T-helper 2 cell (primary cell): ENCODE results near the gene MRPL38.

Experiments used
- DNase-seq, 5 experiments: peaks; one replicate each; pipeline versions ENCODE4 v3.0.0 to v3.0.0-alpha.2; 2012 to 2022
- total RNA-seq, 2 donors: gene quantifications; one replicate each; lab custom pipeline; 2026; lab: John Stamatoyannopoulos, UW

The MRPL38 gene
- 8.4 to 10.0 reads per million in 2 donors for total RNA-seq

DNA sequence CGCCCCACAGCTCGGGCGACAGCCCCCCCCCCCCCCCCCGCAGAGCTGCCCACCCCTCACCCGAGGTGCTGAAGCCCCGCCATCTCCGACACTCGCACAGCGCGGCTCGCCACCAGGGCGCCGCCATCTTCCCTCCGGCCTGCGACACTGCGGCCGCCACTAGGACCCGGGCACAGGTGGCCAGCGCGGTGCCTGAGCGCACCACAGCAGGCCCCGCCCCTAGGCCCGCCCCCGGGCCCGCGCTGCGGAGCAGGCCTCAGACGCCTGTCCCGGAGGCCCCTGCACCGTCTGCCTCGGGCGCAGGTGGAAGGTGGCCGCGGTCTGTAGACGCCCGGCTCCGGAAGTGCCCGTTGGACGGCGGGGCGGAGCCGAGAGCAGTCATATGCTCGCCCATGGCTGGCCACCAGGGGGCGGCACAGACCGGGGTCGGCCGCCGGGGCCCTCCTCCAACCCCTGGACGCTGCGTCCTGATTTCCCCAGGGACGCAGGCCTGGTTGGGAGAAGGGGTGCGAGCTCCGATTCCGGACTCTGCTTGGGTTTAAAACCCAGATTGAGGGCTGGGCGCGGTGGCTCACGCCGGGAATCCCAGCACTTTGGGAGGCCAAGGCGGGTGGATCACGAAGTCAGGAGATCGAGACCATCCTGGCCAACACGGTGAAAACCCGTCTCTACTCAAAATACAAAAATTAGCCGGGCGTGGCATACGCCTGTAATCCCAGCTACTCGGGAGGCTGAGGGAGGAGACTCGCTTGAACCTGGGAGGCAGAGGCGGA, at the start of gene MRPL38:
MRPL38 (minus strand) TSS at position 136 of the 773 bp plus-strand sequence; CDS start at position 127, 9 bp downstream.
- peak; percentile 82 to 98 (median 93) for DNase-seq

GRCh38 chr17:75950855-75951554, 46.3 kb upstream of the MRPL38 start:
- peak in 1 of 5 experiments; percentile 77 for DNase-seq

GRCh38 chr17:75950421-75950820, 45.7 kb upstream of the MRPL38 start:
- no peak for DNase-seq

GRCh38 chr17:75945211-75945610, 40.5 kb upstream of the MRPL38 start:
- no peak for DNase-seq

DNA sequence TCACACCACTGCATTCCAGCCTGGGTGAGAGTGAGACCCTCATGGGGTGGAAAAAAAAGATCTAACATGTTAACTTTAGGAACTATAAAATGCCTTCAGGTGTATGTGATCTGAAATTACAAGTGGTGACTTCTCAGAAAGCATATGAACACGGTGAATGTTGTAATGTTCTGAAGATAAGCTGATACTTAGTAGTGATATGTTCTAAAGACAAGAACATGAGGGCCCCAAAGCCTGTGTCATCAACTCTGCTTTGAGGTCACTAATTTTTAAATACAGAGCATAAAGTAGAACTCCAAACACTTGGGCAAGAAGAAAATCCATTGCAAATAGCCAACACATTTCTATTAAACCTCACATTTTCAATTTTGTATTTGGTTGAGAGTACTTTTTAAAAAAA, 38.8 kb upstream of the MRPL38 start:
- DNase-seq = no peak

DNA sequence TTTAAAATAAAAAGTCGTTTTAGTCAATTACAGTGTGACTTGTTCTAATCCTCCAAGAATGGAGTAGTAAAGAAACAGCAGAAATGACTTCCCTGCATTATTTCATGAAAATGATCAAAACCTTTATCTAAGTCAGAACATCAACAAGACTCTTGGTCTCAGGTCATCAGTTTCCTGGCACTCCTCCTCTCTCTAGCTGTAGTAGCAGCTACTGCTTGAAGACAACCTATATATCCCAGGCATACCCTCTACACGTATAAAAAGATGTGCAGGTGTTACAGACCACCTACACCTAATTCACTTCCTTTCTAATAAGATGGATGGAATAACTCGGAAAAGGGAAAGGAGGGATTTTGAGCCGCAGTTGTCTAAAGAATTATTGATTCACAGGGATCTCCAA, 37.8 kb upstream of the MRPL38 start:
- no peak for DNase-seq

GRCh38 chr17:75941442-75941819, 36.7 kb upstream of the MRPL38 start:
- DNase-seq = no peak

DNA sequence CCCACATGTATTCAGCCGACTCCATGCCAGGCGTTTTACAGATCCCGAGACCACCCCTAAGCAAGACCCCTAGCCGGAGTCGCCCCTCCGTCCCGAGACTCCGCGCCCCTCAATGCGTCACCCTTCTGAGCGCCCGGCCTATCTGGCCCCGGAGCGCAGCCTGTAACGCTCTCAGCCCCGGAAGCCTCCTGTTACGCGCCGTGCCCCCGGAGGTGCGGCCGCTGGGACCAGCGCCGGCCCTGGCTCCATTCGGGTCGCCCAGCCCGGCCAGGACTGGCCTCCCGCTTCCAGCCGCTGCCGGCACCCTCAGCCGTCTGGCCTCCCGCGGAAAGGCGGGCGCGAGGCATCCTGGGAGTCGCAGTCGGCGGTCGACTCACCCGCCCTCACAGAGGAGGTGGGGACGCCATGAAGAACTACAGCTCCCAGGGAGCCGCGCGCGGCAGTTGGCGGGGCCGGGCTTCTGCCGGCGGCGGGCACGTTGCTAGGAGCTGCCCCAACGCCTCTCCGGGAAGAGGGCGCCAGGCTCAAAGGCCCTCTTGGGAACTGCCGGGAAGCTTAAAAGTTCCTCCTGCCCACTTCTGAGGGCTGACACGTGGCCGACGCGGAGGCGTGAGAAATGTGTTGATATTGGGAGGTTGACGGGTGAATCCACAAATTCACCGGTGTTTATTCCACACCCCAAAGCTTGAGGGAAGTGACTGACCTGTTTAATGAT, 36.2 kb upstream of the MRPL38 start, which contains the start of gene FBF1:
FBF1 (minus strand) TSS at position 316 of the 715 bp plus-strand sequence. CDS start 2,893 bp downstream, outside the sequence.
- DNase-seq = peak; percentile 79 to 88 (median 84)

- DNase-seq = no peak
Measured at GRCh38 chr17:75937652-75938051, 33.0 kb upstream of the MRPL38 start.

DNA sequence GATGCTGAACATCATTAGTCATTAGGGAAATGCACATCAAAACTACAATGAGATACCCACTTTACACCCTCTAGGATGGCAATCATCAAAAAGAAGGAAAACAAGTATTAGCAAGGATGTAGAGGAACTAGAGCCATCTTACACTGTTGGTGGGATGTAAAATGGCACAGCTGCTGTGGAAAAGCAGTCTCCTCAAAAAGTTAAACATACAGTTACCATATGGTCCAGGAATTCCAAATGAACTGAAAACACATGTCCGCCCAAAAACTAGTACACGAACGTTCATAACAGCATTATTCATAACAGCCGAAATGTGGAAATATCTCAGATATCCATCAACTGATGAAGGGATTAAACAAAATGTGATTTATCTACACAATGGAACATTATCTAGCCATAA, 29.1 kb upstream of the MRPL38 start:
- no peak for DNase-seq

DNA sequence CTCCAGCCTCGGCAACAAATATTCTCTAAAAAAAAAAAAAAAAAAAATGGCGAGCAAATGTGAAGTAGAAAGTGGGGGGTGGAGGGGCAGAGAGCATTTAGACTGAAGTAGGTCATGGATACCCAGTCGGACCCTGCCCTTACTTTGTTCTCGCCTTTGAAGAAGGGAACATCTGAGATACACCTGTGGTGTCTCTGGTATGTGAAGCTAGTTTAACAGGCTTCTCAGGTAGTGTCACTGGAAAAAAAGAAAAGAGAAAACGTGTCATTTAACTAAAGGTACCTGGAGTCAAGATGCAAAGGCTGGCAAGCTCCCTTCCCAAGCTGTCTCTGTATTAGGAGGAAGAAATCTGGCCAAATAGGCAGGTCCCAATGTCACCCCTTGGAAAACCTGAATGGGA, 28.2 kb upstream of the MRPL38 start:
- no peak for DNase-seq

GRCh38 chr17:75931062-75931461, 26.4 kb upstream of the MRPL38 start:
- no peak for DNase-seq

DNA sequence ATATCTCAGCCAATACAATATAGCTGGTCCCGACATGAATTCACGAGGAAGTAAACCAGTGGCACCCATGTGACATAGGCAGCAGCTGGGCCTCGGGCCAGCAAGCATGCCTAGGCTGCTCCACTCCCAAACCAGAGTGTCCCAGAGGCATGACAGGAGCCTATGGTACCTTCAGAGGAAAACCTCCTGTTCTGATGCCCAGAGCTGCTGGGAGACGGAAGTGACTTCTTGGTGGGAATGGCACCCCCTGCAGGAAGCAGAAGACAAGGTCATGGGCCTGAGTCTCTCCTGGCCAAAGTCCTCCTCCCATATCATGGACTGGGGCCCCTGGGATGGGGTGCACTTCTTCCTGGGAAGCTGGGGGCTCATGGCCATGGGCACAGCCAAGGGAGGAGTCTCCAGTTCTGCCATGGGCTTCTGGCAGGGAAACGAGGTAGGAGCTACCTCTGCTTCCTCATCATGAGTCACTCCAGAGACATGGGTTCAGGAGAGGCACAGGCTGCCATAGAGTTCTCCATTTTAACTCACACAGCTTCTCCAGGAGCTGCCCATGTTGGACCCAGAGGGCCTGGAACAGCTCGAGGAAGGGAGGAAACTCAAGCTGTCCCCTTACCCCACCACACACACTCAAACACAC, 22.7 kb upstream of the MRPL38 start:
- DNase-seq = peak in 1 of 5 experiments; percentile 17

DNA sequence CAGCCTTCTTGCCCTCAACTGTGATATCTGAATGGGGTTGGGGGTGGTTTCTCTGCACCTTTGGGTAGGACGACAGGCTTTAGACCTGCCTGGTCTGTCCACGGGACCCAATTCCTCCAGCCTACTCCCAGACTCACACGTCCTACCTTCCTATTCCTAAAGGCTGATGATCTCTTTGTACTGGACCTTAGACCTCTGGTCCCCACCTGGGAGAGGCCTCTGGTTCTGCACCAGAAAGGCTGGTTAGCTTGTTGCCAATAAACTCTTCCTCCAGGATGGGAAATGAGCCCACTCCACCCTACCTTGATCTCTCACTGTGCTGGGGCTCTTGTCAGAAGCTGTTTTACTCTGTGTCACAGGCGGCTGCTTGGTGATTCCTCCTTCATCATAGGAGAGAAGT, 21.8 kb upstream of the MRPL38 start:
- DNase-seq = no peak

DNA sequence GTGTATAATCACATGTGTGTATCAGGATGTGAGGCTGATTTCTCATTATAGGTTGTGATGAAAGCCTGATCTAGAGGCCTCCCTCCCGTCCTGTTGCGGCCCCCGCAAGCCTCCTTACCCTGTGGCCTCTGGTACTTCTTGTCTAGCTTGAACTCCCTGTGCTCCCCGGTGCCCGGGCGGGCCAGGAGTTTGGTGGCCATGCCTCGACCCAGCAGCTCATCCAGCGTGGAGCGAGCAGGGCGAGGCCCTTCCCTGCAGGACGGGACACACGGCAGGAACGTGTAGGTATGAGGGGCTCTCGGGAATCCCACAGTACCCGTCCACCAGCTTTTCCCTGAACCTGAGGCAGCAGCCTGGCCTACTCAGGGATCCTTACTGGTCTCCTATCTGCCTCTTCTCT, 21.2 kb upstream of the MRPL38 start:
- no peak for DNase-seq

GRCh38 chr17:75925103-75925502, 20.4 kb upstream of the MRPL38 start:
- no peak for DNase-seq

DNA sequence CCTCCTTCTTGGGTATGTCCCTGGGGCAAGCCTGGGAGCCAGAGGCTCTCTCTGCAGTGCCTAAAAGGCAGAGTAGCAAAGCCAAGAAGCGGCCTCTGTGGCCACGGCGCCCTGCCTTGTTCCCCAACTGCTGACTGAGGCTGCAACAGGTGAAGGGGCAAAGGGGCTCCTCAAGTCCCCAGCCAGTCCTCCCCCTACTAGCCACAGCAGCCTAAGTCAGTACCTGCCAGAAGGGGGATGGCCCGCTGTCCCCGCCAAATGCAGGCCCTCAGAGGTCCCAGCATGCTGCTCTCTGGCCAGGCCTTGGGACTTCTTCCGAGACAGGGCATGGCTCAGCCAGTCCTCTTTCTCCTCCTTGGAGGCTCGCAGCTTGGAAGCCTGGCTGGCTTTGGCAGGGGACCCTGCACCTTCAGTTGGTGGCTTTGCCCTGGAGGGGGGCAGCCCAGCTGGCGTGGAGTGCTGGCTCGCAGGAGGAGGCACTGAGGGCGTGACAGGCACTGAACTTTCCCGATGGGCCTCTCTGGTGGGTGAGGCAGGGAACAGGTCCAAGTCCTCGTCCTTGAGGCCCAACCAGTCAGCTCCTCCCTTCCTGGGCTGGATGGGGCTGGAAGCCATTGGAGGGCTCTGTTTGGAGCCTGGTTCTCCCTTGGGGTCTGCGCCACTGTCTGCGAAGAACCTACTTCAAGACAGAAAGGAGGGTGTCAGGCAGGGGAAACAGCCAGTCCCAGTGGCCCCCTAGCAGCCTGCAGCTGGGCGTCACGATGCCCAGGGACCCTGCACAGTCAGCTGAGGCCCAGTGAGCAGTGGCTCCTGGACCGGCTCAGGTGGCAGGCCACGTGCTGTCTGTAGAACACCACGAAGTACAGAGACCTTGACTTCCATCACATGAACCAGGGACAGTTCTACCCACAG, 18.5 kb upstream of the MRPL38 start:
- no peak for DNase-seq

DNA sequence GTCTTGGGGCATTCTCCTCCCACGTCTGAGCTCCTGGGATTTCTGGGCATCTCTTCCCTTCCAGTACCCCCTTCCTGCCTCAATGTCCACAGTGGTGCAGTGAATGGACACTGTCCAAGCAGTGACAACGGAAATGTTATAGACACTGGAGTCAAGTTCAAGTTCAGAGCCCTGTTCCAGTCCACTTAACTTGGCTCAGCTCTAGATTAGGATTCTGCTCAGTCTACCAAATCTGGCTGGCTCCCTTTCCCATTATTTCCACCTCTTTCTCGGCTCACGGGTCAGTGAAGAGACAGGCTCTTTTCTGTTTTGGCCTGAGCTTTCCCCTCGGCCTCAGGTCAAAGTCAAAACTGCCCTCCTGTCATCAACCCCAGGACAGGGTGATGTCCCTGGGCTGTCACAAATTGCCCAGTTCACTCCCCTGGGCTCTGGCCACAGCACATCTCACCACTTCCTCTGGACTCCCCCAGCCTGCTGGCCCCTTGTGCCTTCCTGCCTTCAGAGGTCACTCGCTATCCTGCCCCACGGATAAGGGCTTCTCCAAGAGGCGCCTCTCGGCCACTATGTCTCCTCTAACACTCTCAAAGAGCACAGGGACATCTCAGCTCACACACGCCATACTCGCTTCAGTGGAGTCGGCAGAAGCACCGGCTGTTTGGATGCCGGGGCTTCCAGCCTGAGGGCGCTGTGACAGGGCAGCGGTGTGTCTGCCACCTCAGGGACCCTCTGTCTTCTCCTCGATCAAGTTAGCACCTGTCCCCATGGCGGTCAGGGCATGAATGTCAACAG, 17.7 kb upstream of the MRPL38 start:
- no peak for DNase-seq

GRCh38 chr17:75921596-75921995, 16.9 kb upstream of the MRPL38 start:
- no peak for DNase-seq

- no peak for DNase-seq
Measured at GRCh38 chr17:75920045-75920560, 15.4 kb upstream of the MRPL38 start.

GRCh38 chr17:75919611-75920010, 14.9 kb upstream of the MRPL38 start:
- no peak for DNase-seq
